RKO (cell line): ENCODE results near the gene PDF.
A peak's percentile ranks its signal among the peaks of the same experiment; 100 is the strongest.
"Not testable (repeated sequence)": the region's sequence is repeated elsewhere in the genome, so short reads cannot be mapped to it uniquely, and the experiment has no call there.

Experiments used
- DNase-seq: peaks from one replicate; pipeline ENCODE4 v3.0.0-alpha.2; 2016; ENCODE audit warnings: low spot score

The PDF gene

DNA sequence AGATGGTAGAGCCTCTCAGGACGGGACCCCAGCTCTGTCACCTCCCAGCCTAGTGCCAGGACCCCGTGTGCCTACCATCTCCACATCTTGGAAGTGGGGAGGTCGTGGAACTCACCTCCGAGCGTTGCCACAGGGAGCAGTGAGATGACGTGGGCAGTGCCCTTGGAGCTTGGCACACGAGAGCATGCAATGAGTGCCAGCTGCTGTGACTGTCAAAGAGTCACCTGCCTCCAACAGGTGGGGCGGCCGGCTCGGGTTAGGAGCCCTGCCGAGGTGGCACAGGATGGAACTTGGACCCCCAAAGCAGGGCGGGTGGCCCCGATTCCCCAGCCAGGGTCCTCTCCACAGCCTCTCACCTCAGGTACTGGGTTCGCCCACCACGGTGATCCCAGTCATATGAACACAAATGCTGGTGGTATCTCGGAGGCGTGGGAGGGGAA is 13.8 kb downstream of the PDF start:
- DNase-seq = no peak

DNA sequence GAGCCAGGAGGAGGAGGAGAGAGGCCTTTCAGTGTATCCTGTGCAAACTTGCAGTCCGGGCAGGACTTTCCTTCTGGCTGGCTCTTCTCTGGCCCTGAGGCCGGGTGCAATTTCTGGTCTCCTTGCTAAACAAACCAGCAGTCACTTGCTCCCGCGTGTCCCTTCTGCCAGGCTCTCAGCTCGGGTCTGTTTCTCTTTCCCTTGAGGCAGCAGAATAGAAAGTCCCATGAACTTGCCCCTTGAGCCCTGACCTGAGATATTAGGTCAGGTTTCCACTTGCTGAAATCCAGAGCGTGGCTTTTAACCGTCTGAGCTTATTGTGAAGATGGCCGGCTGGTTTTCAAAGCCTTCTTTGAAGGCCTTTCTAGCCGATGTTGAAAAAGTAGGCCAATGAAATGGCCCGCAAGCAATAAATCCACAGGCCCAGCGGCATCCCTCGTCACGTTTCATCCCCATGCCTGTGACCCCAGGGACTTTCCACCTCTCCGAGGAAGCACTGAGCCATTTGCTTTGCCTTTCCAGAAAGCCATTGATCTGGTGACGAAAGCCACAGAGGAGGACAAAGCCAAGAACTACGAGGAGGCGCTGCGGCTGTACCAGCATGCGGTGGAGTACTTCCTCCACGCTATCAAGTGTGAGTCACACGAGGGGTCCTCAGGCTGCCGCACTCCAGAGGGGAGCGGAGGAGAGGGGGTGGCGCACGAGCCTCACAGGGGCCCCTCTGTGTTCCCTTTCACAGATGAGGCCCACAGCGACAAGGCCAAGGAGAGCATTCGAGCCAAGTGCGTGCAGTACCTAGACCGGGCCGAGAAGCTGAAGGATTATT is 14.7 kb downstream of the PDF start:
- no peak for DNase-seq

DNA sequence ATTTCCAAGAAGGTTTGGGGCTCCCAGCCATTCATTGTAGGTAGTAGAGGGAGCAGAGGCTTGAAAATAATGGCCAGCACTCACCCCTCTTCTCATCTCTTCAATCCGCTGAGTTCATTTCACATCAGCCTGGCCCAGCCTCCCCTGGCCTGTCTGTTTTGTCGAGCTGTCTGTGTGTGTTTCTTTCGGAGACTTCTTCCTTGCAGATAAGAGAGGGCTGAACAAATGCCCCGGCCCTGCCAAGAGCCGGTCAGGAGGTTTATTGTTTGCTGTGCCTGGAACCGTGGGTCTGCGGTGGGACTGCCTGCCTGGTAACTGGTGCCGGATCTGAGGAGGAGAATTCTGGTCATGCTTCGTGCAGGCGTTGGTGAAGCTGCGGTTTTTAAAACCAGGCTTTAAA is 15.9 kb downstream of the PDF start:
- no peak for DNase-seq

DNA sequence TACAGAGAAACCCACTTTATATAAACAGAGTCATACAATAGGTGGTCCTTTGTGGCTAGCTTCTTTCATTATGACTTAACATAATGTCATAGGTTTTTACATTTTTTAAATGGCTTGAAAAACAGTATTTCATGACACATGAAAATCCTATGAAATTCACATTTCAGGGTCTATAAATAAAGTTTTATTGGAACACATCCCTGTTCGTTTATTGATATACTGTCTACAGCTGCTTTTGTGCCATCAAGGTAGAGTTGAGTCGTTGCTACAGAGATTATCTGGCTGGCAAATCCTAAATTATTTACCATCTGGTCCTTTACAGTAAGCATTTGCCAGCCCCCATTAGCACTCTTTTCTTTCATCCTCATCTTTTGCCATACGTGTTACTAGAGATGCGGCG is 16.9 kb downstream of the PDF start:
- DNase-seq = no peak

DNA sequence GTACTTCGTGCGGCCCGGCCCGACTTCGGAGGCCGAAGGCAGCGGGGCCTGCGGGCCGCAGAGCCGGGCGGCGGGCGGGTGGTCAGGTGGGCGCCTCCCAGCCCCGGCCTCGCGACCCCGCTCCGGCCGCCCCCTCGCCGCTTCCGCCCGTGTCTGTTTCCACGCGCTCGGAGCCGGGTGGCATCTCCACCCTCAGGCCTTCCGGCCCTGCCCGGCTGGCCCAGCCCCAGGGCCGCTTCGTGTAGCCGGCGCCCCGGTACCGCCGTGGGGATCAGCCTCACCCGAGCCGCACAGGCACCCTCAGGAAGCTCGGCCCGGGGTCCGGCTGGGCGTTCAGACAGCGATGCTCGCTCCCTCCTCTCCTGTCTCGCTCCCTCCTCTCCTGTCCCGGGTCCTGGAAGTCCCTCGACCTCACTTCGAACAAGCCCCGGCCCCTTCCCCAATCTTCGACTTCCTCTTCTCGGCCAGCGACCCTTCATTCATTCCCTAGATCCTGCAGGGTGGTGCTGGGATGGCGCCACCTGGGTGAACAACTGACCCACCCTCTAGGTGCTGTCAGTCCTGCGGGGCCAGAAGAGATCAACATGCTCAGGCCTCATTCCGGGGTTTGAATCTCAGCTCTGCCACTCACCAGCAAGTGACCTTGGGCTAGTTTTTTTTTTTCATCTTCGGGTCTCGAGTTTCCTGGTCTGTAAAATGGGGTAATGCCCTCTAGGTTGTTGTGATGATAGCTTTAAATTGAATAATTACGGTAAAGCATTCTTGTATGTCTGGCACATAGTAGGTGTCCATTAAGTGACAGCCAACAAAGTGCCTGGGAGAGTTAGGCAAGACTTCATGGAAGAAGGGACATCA is 18.6 kb downstream of the PDF start:
- DNase-seq = peak; percentile 51

DNA sequence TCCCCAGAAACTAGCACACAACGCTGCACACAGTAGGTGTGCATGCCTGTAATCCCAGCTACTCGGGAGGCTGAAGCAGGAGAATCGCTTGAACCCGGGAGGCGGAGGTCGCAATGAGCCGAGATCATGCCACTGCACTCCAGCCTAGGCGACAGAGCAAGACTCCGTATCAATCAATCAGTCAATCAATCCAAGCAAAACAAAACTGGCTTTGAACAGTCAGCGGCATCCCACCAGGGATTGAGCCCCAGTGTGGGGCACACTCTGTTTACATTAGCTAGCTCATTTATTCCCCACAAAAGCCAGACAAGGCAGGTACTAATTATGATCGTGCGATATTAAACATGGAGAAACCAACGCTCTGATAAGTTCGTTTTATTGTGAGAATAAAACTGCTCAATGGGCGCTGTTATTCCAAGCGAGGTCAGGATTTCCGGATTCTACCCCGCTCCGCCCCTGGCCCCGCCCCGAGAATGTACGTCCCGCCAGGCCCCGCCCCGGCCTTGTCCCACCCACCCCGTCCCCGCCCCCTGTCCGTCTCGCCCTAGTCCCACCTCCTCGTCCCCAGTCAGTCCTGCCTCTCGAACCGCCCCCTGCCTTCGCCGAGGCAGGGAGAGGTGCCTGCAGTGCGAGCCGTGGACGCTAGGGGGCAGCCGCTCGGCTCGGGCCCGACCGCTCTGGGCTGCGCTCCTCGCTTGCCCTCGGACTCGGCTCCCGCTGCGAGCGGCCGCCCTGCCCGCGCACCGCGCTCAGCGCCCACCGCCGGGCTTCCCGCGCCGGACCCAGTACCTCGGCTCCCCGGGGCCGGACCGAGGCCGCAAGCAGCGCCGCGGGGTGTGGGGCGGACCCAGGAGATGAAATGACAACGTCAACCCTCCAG is 19.5 kb downstream of the PDF start, which contains the start of gene VPS4A:
Gene VPS4A, plus strand, starts transcription at position 698 of the 880 bp plus-strand sequence. Its CDS starts 162 bp downstream, at position 860.
- DNase-seq = peak; percentile 93

DNA sequence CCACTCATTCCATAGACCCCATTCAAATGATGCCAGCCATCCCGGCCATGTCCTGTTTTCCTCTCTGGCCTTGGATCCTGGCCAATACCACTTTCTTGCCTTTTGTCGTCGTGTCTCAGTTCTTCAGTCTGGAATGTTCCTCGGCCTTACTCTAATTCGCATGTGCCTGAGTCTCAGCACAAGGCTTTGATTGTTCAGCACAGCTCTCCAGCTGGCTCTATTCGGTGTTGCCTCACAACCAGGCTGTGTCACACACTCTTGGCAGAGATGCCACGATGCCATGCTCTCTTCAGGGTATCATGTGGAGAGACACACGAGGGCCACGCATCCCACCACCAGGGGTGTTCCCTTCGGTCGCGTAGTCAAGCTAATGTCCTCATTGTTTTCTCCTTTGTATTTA is 21.1 kb downstream of the PDF start:
- no peak for DNase-seq

DNA sequence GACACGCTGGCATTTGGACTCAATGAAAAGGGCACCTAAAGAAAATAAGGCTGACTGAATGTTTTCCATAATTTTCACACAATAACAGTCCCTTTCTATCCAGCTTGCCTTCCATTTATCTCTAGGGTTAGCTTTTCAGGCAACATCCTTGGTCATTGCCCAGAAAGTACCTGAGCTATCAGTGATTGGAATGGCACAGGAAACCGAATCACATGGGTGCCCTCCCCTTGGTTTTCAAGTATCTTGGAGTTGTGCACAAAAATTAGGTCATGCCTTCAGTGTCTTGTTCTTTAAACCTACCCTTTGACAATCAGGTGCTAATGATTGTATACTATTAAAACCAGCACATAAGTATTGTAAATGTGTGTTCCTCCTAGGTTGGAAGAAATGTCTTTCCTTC is 22.5 kb downstream of the PDF start:
- no peak for DNase-seq

DNA sequence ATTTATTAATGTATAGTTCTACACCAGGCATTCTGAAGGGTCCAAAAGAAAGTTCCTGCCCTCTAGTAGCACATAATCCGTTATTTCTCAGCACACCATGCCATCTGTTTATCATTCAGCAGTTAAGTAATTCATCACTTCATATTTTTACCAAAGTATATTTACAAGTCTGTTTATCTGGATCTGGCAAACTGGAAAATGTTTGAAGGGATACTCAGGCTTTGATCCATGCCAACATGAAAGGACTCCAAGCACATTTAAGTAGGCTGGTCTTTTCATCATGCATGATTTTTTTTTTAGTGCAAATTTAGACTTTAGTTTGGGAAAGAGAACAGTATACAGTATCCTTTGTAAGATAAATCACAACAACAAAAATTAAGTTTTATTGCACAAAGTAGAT is 23.3 kb downstream of the PDF start:
- DNase-seq = no peak

DNA sequence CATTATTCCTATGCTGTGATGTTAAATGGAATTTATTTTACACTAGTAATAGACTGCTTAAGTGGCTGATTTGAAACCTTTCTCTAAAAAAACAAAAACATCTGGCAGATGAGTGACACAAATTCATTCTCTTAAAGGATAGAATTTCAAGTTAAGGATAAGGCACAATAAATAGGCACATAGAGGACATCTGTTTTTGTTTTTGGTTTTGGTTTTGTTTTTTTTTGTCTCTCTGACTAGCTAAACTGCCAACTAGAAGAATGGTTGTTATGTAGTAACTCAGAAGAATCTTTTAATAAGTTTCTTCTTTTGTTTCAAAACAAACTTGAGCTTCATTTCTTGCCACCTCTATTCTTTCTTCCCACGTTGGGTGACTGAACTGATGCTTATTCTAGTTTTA is 24.4 kb downstream of the PDF start:
- no peak for DNase-seq

DNA sequence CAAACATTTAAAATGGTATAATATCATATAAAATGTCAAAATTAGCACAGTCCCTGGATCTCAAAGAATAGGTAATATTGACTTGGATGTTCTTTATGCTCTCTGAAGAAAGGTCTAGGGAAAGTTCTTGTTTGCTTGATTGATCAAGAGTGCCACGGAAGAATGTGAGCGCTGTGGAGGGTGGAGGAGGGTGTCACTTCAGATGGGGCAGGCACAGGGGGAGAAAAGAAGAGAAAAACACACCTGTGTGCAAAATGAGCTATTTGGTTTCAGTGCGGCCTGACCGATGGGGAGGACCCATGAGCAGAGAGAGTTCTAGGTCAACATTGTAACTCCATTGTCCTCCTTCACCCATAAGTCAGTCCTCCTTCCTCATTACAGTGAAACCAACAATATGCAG is 28.1 kb downstream of the PDF start:
- no peak for DNase-seq

DNA sequence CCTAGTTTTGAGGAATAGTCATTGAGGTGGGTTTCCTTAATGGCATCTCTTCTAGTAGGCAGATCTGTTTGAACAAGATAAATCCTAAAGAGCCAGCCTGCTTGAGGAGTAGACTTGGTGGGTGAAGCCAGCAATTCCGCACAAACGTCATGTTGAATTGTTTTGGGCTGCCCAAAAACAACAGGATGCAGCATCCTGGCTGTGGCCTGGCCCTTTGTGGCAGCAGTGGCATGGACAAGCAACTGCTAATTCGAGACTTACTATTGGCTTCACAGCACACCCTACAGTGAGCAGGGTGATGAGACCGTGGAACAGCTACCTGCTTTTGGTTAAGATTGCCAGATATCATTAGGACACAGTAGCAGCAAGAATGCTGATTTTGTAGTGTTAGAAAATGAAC is 28.5 kb downstream of the PDF start:
- no peak for DNase-seq

DNA sequence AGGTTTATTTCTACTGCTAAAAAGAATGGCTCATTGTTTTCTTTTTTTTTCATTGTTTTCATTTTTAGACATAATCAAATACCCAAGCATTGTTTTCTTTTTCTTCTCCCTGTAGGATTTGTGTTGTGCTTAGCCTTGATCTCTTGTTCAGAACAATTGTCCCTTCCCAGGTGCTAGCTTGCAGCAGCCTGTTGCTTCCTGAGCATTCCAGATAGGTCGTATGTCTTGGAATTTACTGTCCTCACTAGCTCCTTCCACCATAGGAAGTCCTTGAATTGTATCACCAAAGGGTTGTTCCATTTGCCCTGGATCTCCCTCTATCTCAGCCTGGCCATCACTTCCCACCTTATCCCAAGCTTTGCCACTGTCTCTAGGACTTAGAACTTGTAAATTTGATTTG is 29.2 kb downstream of the PDF start:
- DNase-seq = no peak

DNA sequence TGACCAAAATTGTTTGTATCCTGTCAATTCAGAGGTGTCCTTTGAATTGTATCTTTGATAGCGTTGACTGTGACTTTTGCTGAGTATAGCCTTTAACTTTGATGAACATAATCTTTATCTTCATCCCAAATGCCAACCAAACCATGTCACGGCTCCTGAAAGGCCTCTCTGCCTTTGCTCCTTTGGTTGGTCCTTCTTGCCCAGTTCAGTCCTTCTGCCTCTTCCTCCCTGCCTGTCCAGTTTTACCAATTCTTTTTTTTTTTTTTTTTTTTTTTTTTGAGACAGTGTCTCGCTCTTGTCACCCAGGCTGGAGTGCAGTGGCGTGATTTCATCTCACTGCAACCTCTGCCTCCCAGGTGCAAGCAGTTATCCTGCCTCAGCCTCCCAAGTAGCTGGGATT is 32.1 kb downstream of the PDF start:
- DNase-seq = no peak

DNA sequence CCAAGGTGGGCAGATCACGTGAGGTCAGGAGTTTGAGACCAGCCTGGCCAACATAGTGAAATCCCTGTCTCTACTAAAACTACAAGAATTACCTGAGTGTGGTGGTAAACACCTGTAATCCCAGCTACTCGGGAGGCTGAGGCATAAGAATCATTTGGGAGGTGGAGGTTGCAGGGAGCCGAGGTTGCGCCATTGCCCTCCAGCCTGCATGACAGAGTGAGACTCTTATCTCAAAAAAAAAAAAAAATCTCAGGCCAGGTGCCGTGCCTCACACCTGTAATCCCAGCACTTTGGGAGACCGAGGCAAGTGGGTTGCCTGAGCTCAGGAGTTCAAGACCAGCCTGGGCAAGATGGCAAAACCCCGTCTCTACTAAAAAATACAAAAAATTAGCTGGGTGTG is 33.6 kb downstream of the PDF start:
- DNase-seq = not testable (repeated sequence)

DNA sequence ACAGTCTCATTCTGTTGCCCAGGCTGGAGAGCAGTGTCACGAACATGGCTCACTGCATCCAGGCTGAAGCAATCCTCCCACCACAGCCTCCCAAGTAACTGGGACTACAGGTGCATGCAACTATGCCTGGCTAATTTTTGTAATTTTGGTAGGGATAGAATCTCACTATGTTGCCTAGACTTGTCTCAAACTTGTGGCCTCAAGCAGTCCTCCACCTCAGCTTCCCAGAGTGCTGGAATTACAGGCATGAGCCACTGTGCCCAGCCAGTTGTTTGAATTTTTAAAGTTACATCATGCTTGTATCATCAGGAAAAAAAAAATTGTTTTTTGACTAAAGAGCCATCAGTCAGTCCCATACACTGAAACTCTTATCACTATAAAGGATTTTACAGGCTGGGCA is 36.3 kb downstream of the PDF start:
- no peak for DNase-seq

DNA sequence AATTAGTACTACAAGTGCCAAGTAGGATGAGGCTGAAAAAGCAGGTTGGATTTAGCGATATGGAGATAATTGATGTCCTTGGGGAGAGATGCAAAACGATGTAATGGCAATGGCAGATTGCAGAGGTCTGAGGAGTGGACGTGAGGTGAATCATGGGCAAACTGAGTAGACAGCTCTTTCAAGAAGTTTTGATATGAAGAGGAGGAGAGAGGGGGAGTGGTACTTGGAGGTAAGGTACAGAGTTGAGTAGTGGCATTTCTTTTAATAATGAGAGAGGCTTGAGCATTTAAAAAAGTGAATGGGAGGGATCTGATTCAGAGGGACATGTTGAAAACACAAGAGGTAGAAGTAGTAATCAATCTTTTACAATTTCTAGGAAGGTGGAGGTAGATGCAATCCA is 37.0 kb downstream of the PDF start:
- no peak for DNase-seq

DNA sequence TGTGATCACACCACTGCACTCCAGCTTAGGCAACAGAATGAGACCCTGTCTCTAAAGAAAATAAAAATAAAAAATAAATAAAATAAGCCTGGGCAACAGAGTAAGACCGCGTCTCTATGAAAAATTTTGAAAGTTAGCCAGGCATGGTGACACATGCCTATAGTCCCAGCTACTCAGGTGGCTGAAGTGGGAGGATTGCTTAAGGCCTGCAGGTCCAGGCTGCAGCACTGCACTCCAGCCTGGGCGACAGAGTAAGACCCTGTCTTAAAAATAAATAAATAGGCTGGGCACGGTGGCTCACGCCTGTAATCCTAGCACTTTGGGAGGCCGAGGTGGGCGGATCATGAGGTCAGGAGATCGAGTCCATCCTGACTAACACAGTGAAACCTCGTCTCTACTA is 38.7 kb downstream of the PDF start:
- DNase-seq = not testable (repeated sequence)

DNA sequence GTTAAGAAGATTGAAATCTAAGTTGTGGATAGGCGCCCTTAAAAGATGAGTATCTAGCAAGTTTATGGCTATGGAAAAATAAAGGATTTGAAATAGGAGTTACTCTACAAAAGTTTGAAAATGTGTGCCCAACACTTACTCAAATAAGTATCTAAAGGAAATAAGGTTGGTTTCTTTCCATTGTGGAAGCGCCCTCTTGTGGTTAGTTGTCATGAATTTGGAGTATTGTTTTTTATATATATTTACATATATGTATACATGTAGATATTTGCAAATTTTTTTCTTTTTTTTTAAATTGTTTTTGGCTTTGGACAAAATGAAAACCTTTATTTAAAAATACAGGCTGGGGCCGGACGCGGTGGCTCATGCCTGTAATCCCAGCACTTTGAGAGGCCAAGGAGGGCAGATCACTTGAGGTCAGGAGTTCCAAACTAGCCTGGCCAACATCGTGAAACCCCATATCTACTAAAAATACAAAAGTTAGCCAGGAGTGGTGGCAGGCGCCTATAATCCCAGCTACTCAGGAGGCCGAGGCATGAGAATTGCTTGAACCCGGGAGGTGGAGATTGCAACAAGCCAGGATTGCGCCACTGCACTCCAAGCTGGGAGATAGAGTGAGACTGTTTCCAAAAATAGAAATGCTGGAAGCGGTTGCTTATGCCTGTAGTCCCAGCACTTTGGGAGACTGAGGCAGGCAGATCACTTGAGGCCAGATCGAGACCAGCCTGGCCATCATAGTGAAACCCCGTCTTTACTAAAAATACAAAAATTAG is 43.3 kb downstream of the PDF start:
- DNase-seq = peak; percentile 61

DNA sequence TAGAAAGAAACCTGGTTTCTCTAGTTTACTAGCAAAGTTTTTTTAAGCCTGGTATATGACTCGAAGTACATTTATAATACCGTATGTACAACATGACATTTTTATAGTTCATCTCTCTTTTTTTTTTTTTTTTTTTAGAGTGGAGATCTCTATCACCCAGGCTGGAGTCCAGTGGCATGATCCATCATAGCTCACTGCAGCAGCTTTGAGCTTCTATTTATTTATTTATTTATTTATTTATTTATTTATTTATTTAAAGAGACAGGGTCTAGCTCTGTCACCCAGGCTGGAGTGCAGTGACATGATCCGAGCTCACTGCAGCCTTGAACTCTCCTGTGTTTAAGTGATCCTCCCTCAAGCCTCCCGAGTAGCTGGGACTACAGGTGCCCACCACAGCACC is 45.1 kb downstream of the PDF start:
- DNase-seq = no peak

DNA sequence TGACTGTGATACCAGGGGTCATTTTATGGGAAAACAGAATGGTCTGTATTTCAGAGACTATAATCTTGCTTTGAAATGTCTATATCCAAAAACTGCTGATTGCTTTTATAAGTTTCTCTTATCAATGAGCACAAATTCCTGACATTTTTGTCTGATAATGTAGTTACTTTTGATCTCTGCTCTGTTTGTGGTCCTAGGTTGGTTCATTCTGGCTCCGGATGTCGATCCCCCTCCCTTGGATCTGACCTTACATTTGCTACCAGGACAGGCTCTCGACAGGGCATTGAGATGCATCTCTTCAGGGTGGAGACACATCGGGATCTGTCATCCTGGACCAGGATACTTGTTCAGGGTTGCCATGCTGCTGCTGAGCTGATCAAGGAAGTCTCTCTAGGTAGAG is 46.5 kb downstream of the PDF start:
- DNase-seq = no peak
